PC-9 (cell line): ENCODE results near the gene WNK2. TPM values are rescaled to one million over a fixed set of nuclear protein-coding genes. Genes with fewer than 3 reads are reported as not detected.

Experiments
- BruUV-seq: library from RNA; stranded (reverse); fragments of 400-500 nt; replicated peaks from 2 replicates; lab custom pipeline; 2021; lab: Mats Ljungman, UMichigan
- CTCF ChIA-PET: fragments of 300-600 bp; sonication (Branson Sonifier 250); formaldehyde crosslinking; loops from one replicate; lab custom pipeline; 2022; ENCODE audit warnings: antibody characterized with exemption; lab: Charles Lee
- POLR2A ChIA-PET: fragments of 300-600 bp; sonication (Branson Sonifier 250); formaldehyde crosslinking; loops from one replicate; lab custom pipeline; 2022; ENCODE audit warnings: antibody characterized with exemption; ENCODE audit not compliant: unreplicated experiment; lab: Charles Lee
- DNase-seq, 2 experiments: peaks; one replicate each; pipeline versions ENCODE4 v3.0.0 to v3.0.0-alpha.2; 2015 to 2022; ENCODE audit warnings: mixed read lengths in 1 of 2
- H2AFZ ChIP-seq: fragments of 200-600 bp; sonication (generic); 2 replicates; pipeline ENCODE4 v1.8.1; 2017; ENCODE audit warnings: antibody characterized with exemption
- H3F3A ChIP-seq: fragments of 200-600 bp; sonication (generic); 2 replicates; pipeline ENCODE4 v1.8.1; 2017; ENCODE audit warnings: antibody characterized with exemption, mild to moderate bottlenecking, low read depth; ENCODE audit not compliant: insufficient read depth
- H3K27ac ChIP-seq: fragments of 200-600 bp; sonication (generic); 2 replicates; pipeline ENCODE4 v1.6.1; 2016; ENCODE audit warnings: mixed run types
- H3K27me3 ChIP-seq: fragments of 200-600 bp; sonication (generic); 2 replicates; pipeline ENCODE4 v1.6.1; 2016; ENCODE audit warnings: low read depth, mixed run types; ENCODE audit not compliant: insufficient read depth
- H3K36me3 ChIP-seq: fragments of 200-600 bp; sonication (generic); 2 replicates; pipeline ENCODE4 v1.6.1; 2016; ENCODE audit warnings: low read depth, mixed run types
- H3K4me1 ChIP-seq: fragments of 200-600 bp; sonication (generic); replicated peaks from 2 replicates; pipeline ENCODE4 v1.6.1; 2016; ENCODE audit warnings: mixed run types; ENCODE audit not compliant: insufficient read depth
- H3K4me2 ChIP-seq: fragments of 200-600 bp; sonication (generic); 2 replicates; pipeline ENCODE4 v1.6.1; 2017; ENCODE audit warnings: mixed run types
- H3K4me3 ChIP-seq: fragments of 200-600 bp; sonication (generic); 2 replicates; pipeline ENCODE4 v1.6.1; 2016; ENCODE audit warnings: mixed run types
- H3K79me2 ChIP-seq: fragments of 200-600 bp; sonication (generic); 2 replicates; pipeline ENCODE4 v1.6.1; 2017; ENCODE audit warnings: low read depth, mixed run types
- H3K9me2 ChIP-seq: fragments of 200-600 bp; sonication (generic); 2 replicates; pipeline ENCODE4 v1.8.1; 2017; ENCODE audit warnings: mild to moderate bottlenecking; ENCODE audit not compliant: insufficient read depth
- H3K9me3 ChIP-seq: fragments of 200-600 bp; sonication (generic); 2 replicates; pipeline ENCODE4 v1.8.1; 2016; ENCODE audit warnings: low read depth; ENCODE audit not compliant: insufficient read depth
- H4K20me1 ChIP-seq: fragments of 200-600 bp; sonication (generic); 2 replicates; pipeline ENCODE4 v1.8.1; 2017; ENCODE audit not compliant: insufficient read depth
- EZH2 ChIP-seq: fragments of 200-600 bp; sonication (generic); IDR thresholded peaks from 2 replicates; pipeline ENCODE4 v1.8.0; 2017; ENCODE audit warnings: antibody characterized with exemption, low read depth
- intact Hi-C: fragments of 100-400 bp; cut with micrococcal nuclease; formaldehyde crosslinking; loops from one replicate; pipeline ENCODE4 v1.10.0; 2022; ENCODE audit not compliant: unreplicated experiment
- total RNA-seq: library from RNA; stranded (reverse); gene quantifications from 2 replicates; pipeline ENCODE4 v1.2.3, GENCODE V29; 2021
- TF ChIP-seq, protein P1 (sequence below): fragments of 200-600 bp; sonication (generic); conservative IDR thresholded peaks from 2 replicates; pipeline ENCODE4 v1.6.1; 2017; ENCODE audit warnings: mixed run types, antibody characterized with exemption, mild to moderate bottlenecking, moderate library complexity

Gene WNK2
- total RNA-seq, 1 experiment from 2014 or later, result 44.6 TPM

- no peak overlapping the region for H3K27ac ChIP-seq
- H3K9me3 ChIP-seq, result no peaks in the 10 kb centered on the region
- POLR2A ChIA-PET, result no interaction called here
- no peaks in the 10 kb centered on the region for H3K79me2 ChIP-seq
- H4K20me1 ChIP-seq, result no peaks in the 10 kb centered on the region
- H3K36me3 ChIP-seq, result no peaks in the 10 kb centered on the region
- no peak overlapping the region for H2AFZ ChIP-seq
- no peaks in the 10 kb centered on the region for H3K27me3 ChIP-seq
- CTCF ChIA-PET, result no interaction called here
- TF ChIP-seq, protein P1, sequence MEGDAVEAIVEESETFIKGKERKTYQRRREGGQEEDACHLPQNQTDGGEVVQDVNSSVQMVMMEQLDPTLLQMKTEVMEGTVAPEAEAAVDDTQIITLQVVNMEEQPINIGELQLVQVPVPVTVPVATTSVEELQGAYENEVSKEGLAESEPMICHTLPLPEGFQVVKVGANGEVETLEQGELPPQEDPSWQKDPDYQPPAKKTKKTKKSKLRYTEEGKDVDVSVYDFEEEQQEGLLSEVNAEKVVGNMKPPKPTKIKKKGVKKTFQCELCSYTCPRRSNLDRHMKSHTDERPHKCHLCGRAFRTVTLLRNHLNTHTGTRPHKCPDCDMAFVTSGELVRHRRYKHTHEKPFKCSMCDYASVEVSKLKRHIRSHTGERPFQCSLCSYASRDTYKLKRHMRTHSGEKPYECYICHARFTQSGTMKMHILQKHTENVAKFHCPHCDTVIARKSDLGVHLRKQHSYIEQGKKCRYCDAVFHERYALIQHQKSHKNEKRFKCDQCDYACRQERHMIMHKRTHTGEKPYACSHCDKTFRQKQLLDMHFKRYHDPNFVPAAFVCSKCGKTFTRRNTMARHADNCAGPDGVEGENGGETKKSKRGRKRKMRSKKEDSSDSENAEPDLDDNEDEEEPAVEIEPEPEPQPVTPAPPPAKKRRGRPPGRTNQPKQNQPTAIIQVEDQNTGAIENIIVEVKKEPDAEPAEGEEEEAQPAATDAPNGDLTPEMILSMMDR, result no peak
- no peak for TF ChIP-seq EZH2
- H3K4me2 ChIP-seq, result no peak overlapping the region
- intact Hi-C loops, result no loop called here
- peaks cover 8% of the 10 kb centered on the region; the same call in 1 of the 2 replicates for H3K4me1 ChIP-seq
- DNase-seq, result no peak
- BruUV-seq, result no TSS peak
- H3K9me2 ChIP-seq, result no peaks in the 10 kb centered on the region
- H3K4me3 ChIP-seq, result no peak overlapping the region
- no peaks in the 10 kb centered on the region for H3F3A ChIP-seq
Observed at GRCh38 chr9:93258818-93259489, 75.0 kb downstream of the WNK2 start.

GRCh38 chr9:93259490-93260262, 75.7 kb downstream of the WNK2 start:
- no TSS peak for BruUV-seq
- no peaks in the 10 kb centered on the region for H3F3A ChIP-seq
- no peak overlapping the region for H2AFZ ChIP-seq
- CTCF ChIA-PET, result no interaction called here
- no peaks in the 10 kb centered on the region for H3K9me3 ChIP-seq
- no peaks in the 10 kb centered on the region for H3K79me2 ChIP-seq
- no peaks in the 10 kb centered on the region for H3K27me3 ChIP-seq
- intact Hi-C loops, result no loop called here
- no peaks in the 10 kb centered on the region for H3K36me3 ChIP-seq
- H3K9me2 ChIP-seq, result no peaks in the 10 kb centered on the region
- H3K4me2 ChIP-seq, result no peak overlapping the region
- H3K27ac ChIP-seq, result no peak overlapping the region
- POLR2A ChIA-PET, result no interaction called here
- H3K4me3 ChIP-seq, result no peak overlapping the region
- DNase-seq, result no peak
- TF ChIP-seq, protein P1, result no peak
- TF ChIP-seq EZH2, result no peak
- H4K20me1 ChIP-seq, result no peaks in the 10 kb centered on the region
- peaks cover 8% of the 10 kb centered on the region; the same call in 1 of the 2 replicates for H3K4me1 ChIP-seq

GRCh38 chr9:93260263-93261066, 76.5 kb downstream of the WNK2 start:
- no peaks in the 10 kb centered on the region for H3K9me3 ChIP-seq
- H3K27ac ChIP-seq, result no peak overlapping the region
- no peaks in the 10 kb centered on the region for H3K79me2 ChIP-seq
- ChIA-PET POLR2A (no interaction called here), CTCF (no interaction called here)
- H3K4me1 ChIP-seq, result peaks cover 8% of the 10 kb centered on the region; the same call in 1 of the 2 replicates
- no peak for DNase-seq
- no peaks in the 10 kb centered on the region for H3F3A ChIP-seq
- H3K4me2 ChIP-seq, result no peak overlapping the region
- no peaks in the 10 kb centered on the region for H4K20me1 ChIP-seq
- no peaks in the 10 kb centered on the region for H3K27me3 ChIP-seq
- intact Hi-C loops, result no loop called here
- TF ChIP-seq, protein P1, result no peak
- TF ChIP-seq EZH2, result no peak
- H3K9me2 ChIP-seq, result no peaks in the 10 kb centered on the region
- BruUV-seq, result no TSS peak
- H2AFZ ChIP-seq, result no peak overlapping the region
- H3K36me3 ChIP-seq, result no peaks in the 10 kb centered on the region
- H3K4me3 ChIP-seq, result no peak overlapping the region
